Measurements from ENCODE around the gene SLC2A2.

SLC2A2 gene

DNA sequence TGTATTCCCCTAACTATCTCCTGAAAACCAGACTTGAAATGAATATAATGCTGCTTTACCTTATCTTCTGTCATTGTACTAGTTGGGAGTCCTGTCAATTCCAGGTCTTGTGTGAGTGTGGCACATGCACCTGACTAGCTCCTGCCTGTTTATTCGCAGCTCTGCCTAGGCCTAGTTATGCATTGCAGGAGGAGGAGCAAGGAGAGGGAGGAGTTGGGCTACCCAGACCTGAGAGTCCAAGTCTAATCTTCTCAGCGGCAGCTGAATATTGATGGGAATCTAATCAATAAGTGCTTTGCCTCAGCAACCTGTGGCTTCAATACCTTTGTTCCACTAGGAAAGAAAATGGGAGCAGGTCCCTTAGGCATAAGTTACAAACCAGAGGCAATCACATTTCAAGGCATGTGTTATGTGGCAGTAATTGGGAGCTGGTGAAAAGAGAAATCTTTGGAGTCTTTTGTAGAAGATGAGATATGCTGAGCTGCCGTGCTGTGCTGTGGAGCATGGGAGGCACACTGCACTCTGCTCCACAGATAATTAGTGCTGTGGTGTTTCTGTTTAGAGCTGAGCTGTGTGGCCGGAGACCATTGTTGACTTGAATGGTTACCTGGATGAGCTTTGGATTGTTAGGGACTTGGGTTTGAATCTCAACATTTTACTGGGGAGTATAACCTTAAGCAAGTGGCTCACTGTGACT is at the start of gene SLC2A2:
Gene SLC2A2, minus strand, starts transcription at position 124 of the 697 bp plus-strand sequence. Its CDS starts 50 bp downstream, at position 74.
- no peak for DNase-seq (ENCODE audit: low read depth)

GRCh38 chr3:171072432-171072831 is 45.9 kb upstream of the SLC2A2 start:
- no peak for DNase-seq (ENCODE audit: low read depth)

- no peak for DNase-seq (ENCODE audit: low read depth)
Measured at GRCh38 chr3:171068658-171069057, 42.1 kb upstream of the SLC2A2 start.

DNA sequence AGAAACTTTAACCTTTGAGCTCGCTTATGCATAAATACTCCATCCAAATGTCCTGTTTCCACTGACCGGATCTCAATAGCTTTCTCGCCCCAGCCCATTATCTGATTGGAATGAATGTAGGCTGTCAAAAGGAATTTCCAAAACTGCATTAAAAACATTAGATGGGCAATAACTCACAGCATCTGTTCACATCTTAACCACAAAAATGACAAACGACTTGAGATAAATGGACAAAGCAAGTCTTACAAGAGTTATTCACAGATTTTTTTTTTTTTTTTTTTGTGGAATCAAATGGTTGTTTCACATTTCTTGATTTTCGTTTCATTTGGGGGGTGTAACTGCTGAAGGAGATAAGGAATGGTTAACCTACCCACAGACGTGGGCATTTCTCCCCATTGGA is 39.7 kb upstream of the SLC2A2 start:
- no peak for DNase-seq (ENCODE audit: low read depth)

GRCh38 chr3:171065732-171066131 is 39.2 kb upstream of the SLC2A2 start:
- DNase-seq (ENCODE audit: low read depth), result no peak

DNA sequence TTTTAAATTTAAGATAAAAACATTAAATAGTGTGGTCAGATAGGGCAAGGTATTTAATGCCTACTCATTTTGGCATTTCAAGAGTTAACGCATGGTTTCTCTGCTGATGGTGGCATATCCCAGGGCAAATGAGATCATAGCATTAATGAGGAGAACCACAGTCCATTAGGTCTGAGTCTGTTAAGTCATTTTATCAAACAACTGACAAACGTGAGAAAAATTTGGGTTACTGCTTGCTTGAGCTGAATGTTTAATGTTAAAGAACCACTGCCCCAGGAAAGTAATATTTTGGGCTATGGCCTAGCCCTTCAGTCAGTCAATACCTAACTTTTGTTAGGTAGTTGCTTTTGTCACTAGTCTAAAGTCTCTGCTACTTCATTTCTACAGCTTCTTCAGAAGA is 37.9 kb upstream of the SLC2A2 start:
- DNase-seq (ENCODE audit: low read depth), result no peak

DNA sequence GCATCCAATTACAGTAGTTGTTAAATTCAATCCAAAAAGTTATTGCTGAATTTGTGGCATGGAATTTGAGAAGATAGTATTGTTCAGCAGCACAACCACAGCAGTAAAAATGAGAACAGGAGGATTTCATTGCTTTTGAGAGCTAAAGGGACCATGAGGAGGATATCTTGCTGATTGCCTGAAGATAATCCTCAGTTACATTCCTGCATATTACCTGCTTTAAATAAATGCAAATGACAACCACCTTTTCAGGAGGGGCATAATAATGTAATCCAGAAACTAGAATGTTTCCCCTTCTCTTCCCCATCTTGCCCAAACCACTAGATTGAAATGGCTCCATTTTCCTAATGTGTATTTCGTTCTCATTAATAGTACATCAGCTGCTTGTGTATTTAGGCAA is 35.2 kb upstream of the SLC2A2 start:
- DNase-seq (ENCODE audit: low read depth), result no peak

DNA sequence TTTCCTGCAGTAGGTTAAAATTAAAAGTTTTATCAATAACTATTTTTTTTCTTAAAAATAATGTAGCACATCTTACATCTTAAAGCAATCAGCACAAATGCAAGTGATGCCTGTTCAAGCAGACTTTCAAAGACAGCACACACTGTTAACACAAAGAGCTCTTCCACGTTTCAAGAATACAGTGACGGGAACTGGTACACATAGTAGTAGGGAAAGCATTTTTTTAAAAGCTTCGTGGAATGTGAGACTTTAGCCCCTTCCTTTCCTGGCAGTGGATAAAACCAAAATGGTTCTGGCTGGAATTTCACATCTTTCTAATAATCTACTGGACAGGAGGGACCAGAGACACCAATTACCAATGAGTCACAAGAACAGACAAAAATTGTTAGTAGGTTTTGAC is 33.5 kb upstream of the SLC2A2 start:
- DNase-seq (ENCODE audit: low read depth), result no peak

DNA sequence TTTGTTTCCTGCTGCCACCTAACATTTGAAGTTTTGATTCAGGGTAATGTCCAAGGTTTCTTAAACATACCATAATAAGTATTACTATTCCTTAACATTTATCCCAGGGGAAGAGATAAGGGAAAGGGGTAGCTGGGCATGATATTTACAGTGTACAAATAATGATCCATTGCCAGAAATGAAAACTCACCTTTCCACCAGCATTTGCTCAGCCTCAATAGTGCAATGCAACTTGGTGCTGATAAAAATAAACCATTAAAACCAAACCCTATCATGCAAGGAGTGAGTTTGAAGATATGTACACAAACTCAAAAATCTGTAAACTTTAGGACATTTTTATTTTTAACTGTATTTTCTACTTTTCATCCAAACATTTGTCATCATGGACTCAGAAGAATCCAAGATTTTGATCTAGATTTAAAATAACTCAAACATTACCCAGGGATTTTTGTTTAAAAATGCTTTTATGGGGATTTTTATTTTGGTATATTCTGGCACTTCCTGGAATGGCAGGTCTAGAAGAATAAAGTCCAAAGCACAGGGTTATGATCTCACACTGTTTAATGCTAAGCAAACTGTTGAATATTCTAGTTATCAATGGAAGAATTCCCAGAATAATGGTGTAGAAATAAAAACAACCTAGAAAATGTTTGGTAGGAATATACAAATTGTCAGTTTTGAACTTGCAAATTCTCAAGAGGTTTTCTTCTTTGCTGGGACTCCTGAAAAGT is 32.5 kb upstream of the SLC2A2 start:
- DNase-seq (ENCODE audit: low read depth), result no peak

DNA sequence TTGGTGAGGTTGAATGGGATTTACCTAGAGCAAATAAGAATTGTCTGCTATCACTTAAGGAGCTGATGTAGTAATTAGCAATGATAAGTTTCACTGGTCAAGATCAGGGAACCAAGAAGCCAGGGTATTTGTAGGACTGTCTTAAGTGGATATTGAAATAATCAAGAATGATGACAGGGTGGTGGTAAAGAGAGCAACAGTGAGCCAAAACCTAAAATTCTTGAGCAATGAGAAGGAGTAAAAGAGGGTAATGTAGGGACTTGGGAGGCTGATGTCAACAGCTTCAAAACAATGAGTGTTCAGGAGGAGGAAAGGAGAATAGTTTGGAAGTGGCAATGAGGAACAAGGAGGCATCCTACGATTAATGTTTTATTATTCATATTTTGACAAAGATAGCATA is 31.5 kb upstream of the SLC2A2 start:
- peak; percentile 4 for DNase-seq (ENCODE audit: low read depth)

- DNase-seq (ENCODE audit: low read depth), result no peak
Measured at GRCh38 chr3:171057072-171057471, 30.6 kb upstream of the SLC2A2 start.

GRCh38 chr3:171056528-171056927 is 30.0 kb upstream of the SLC2A2 start:
- DNase-seq (ENCODE audit: low read depth), result no peak

GRCh38 chr3:171055336-171056178 is 29.0 kb upstream of the SLC2A2 start:
- peak; percentile 17 for DNase-seq (ENCODE audit: low read depth)

DNA sequence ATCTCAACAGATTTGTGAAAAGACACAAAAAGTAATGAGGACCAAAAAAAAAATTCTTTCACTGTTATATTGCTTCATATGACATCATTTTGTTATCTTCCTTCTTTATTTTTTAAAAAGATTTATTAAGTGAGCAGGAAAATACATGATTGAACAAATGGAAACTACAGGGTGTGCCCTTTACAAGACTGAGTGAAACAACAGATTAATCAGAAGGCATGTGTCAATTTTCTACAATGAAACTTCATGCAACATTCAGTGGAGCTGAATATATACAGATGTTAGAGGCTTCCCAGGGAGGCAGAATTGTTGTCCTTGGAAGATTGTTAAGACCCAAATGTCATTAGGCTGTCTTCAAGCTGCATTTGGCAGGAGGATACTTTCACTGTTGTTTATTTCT is 28.4 kb upstream of the SLC2A2 start:
- no peak for DNase-seq (ENCODE audit: low read depth)

- no peak for DNase-seq (ENCODE audit: low read depth)
Measured at GRCh38 chr3:171054231-171054630, 27.7 kb upstream of the SLC2A2 start.

DNA sequence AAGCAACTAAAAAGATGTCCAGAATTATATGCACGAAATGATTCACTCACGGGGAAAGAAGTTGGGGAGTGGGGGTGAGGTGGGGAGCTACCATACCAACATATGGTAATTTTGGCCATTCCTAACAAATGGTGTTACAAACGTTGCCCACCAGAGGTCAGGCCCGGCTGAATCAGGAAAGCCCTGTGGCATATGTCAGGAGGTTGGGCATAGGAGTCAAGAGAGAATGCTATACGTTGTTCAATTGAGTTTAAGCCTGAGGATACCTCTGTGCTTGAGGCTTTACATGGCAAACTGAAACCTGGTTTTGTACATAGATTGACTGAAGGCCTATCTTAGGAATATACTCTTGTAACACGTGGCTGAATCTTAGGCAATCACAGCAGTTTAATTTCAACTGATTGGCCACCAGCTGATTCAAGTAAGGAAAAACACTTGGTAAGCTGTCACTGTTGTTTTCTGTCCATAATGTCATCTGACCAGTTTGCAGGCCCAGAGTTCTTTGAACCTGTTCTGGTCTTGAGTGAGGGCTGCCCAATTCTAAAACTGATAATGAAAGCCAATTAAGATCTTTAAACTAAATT is 23.4 kb upstream of the SLC2A2 start:
- DNase-seq (ENCODE audit: low read depth), result peak; percentile 39

- DNase-seq (ENCODE audit: low read depth), result no peak
Measured at GRCh38 chr3:171046760-171047159, 20.2 kb upstream of the SLC2A2 start.

DNA sequence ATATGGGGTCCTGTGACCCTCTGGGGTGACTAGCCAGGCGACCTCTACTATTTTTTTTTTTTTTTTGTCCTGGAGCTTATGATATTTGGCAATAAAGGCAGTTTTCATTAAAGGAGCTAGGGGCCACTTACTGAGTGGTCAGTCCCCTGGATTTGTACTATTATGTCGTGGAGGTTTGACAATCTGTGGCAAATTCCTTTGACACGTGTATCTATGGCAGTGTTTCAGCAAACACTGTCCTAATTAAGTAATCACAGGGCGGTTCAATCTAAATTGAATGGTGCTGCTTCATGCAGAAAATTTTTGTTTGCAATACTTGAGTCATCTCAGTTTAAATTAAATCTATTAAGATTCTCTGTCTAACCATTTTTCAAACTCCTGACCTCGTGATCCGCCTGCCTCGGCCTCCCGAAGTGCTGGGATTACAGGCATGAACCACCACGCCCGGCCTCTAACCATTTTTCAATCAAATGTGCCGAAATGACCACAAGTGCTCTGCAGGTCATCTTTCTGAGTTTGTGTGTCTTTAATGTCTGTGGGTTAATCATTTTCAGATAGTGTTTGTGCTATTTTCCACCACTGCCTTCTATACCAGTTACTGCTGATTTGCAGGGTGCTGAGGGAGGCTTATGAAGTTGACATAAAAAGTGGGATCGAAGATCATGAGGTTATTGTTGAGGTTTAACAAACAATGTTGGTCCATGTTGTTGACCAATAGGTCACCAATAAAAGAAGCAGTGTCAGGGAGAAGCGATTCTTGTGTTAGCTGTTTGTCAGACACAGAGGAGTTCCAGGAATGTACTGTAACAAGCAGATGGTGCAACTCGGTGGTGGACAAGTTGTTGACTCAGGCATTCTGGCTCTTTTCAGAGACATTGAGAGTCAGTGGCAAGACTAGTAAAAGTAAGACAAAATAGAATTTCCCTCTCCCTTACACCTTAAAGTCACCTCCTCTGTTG is 18.6 kb upstream of the SLC2A2 start:
- peak; percentile 84 for DNase-seq (ENCODE audit: low read depth)

- no peak for DNase-seq (ENCODE audit: low read depth)
Measured at GRCh38 chr3:171044384-171044783, 17.9 kb upstream of the SLC2A2 start.

DNA sequence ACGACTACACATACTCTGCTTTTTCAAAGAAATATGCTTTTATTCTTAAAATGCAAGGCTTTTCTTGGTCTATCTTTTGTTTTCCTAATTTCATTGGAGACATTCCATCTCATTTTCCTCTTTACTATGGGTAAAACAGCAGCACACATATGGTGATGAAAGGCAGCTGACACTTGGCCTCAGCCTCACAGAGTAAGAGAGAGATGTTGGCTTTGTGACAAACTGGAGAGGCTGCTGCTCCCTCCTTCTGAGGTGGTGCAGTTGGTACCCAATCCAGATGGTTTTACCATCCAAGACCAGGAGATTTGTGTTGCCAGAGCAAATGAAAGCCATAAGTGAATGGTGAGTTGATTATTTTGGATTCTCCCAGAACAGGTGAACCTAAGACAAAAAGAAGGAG is 13.2 kb upstream of the SLC2A2 start:
- DNase-seq (ENCODE audit: low read depth), result no peak

- no peak for DNase-seq (ENCODE audit: low read depth)
Measured at GRCh38 chr3:171038342-171038741, 11.8 kb upstream of the SLC2A2 start.
